Activated CD4-positive, alpha-beta T cell treated with anti-CD3 and anti-CD28 coated beads, Interleukin-2, amount 10 ng/mL, durations not matched to agents 7 days and 5 days (primary cell): ENCODE data around the gene MYL3. TPM values are rescaled to one million over a fixed set of nuclear protein-coding genes. Genes with fewer than 3 reads are reported as not detected.

Source experiments
- CTCF ChIA-PET: fragments of 350-600 bp; sonication (Branson Sonifier 250); formaldehyde crosslinking; loops from one replicate; lab custom pipeline; 2021; ENCODE audit warnings: antibody characterized with exemption; lab: Charles Lee
- POLR2A ChIA-PET: fragments of 350-600 bp; sonication (Branson Sonifier 250); formaldehyde crosslinking; loops from one replicate; lab custom pipeline; 2021; ENCODE audit warnings: antibody characterized with exemption; lab: Charles Lee
- DNase-seq: peaks from one replicate; pipeline ENCODE4 v3.0.0-alpha.2; 2020
- H3K27ac Mint-ChIP-seq: one replicate; pipeline ENCODE4 v1.8.0; 2021; ENCODE audit warnings: mild to moderate bottlenecking, moderate library complexity, mixed read lengths
- H3K27me3 Mint-ChIP-seq: one replicate; pipeline ENCODE4 v1.8.0; 2021; ENCODE audit warnings: mixed read lengths
- H3K36me3 Mint-ChIP-seq: one replicate; pipeline ENCODE4 v1.8.0; 2021; ENCODE audit warnings: low read depth, mixed read lengths
- H3K4me1 Mint-ChIP-seq: one replicate; pipeline ENCODE4 v1.8.0; 2021; ENCODE audit warnings: mixed read lengths
- H3K4me3 Mint-ChIP-seq: one replicate; pipeline ENCODE4 v1.8.0; 2021; ENCODE audit warnings: mild to moderate bottlenecking, moderate library complexity, mixed read lengths
- H3K9me3 Mint-ChIP-seq: one replicate; pipeline ENCODE4 v1.8.0; 2021; ENCODE audit warnings: mixed read lengths
- total RNA-seq, 2 experiments: library from RNA; stranded (reverse); gene quantifications; one replicate each; pipeline ENCODE4 v1.2.3, GENCODE V29; 2021

MYL3 gene
- total RNA-seq, 2 experiments from 2014 or later = not detected

GRCh38 chr3:46897031-46897430 is 33.8 kb upstream of the MYL3 start:
- Mint-ChIP-seq H3K4me1 (peaks cover 15% of the 10 kb centered on the region), H3K27me3 (peaks cover 45% of the 10 kb centered on the region), H3K27ac (no peak overlapping the region), H3K36me3 (no peaks in the 10 kb centered on the region), H3K9me3 (no peaks in the 10 kb centered on the region), H3K4me3 (no peak overlapping the region)
- ChIA-PET CTCF (no interaction called here), POLR2A (no interaction called here)
- DNase-seq = no peak

GRCh38 chr3:46896386-46896785 is 33.1 kb upstream of the MYL3 start:
- H3K36me3 Mint-ChIP-seq = no peaks in the 10 kb centered on the region
- peaks cover 18% of the 10 kb centered on the region for H3K4me1 Mint-ChIP-seq
- POLR2A ChIA-PET = no interaction called here
- H3K27ac Mint-ChIP-seq = no peak overlapping the region
- no peak for DNase-seq
- peaks cover 50% of the 10 kb centered on the region for H3K27me3 Mint-ChIP-seq
- H3K4me3 Mint-ChIP-seq = no peak overlapping the region
- CTCF ChIA-PET = interaction anchor here (2.0 kb wide), 1 partner anchor 18 kb away, joined by 7 read pairs; no protein-coding TSS in a partner anchor
- H3K9me3 Mint-ChIP-seq = no peaks in the 10 kb centered on the region

- Mint-ChIP-seq H3K27ac (no peak overlapping the region), H3K4me3 (no peak overlapping the region), H3K4me1 (peaks cover 18% of the 10 kb centered on the region), H3K9me3 (no peaks in the 10 kb centered on the region), H3K27me3 (peaks cover 55% of the 10 kb centered on the region), H3K36me3 (no peaks in the 10 kb centered on the region)
- ChIA-PET POLR2A (no interaction called here), CTCF (interaction anchor here (1.0 to 2.1 kb wide), 5 partner anchors 14 to 210 kb away, joined by 3 to 10 read pairs (median 6); no protein-coding TSS in a partner anchor)
- no peak for DNase-seq
Measured at GRCh38 chr3:46895761-46896160, 32.5 kb upstream of the MYL3 start.

GRCh38 chr3:46895204-46895660 is 32.0 kb upstream of the MYL3 start:
- ChIA-PET POLR2A (no interaction called here), CTCF (interaction anchor here (0.7 to 2.1 kb wide), 8 partner anchors 14 to 454 kb away, joined by 3 to 10 read pairs (median 5); no protein-coding TSS in a partner anchor)
- H3K27me3 Mint-ChIP-seq = peaks cover 55% of the 10 kb centered on the region
- H3K4me3 Mint-ChIP-seq = no peak overlapping the region
- peaks cover 18% of the 10 kb centered on the region for H3K4me1 Mint-ChIP-seq
- peak; percentile 79 for DNase-seq
- H3K9me3 Mint-ChIP-seq = no peaks in the 10 kb centered on the region
- H3K36me3 Mint-ChIP-seq = no peaks in the 10 kb centered on the region
- H3K27ac Mint-ChIP-seq = no peak overlapping the region

- H3K4me3 Mint-ChIP-seq = no peak overlapping the region
- no peaks in the 10 kb centered on the region for H3K36me3 Mint-ChIP-seq
- no peaks in the 10 kb centered on the region for H3K9me3 Mint-ChIP-seq
- peaks cover 18% of the 10 kb centered on the region for H3K4me1 Mint-ChIP-seq
- no peak overlapping the region for H3K27ac Mint-ChIP-seq
- POLR2A ChIA-PET = no interaction called here
- H3K27me3 Mint-ChIP-seq = peaks cover 62% of the 10 kb centered on the region
- CTCF ChIA-PET = interaction anchor here (0.9 to 2.1 kb wide), 2 partner anchors 15 to 186 kb away, joined by 3 to 10 read pairs; no protein-coding TSS in a partner anchor
- DNase-seq = no peak
Measured at GRCh38 chr3:46894256-46894655, 31.0 kb upstream of the MYL3 start.

DNA sequence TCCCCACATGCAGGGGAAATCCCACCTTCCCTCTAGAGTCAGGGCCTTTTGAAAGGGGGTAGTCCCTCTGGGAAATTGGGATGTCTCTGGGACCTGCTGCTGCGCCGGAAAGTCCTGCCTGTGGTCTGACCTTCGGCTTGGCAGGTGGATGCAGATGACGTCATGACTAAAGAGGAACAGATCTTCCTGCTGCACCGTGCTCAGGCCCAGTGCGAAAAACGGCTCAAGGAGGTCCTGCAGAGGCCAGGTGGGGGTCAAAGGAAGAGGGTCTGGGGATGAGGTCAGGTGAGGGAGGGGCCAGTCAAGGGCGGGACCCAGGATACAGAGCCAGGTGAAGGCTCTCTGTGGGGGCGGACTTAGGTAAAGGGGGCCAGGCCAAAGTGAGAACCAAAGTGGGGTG is 30.5 kb upstream of the MYL3 start:
- DNase-seq = no peak
- CTCF ChIA-PET = interaction anchor here (1.3 to 2.1 kb wide), 2 partner anchors 9 to 16 kb away, joined by 3 to 10 read pairs; no protein-coding TSS in a partner anchor
- H3K4me1 Mint-ChIP-seq = peaks cover 16% of the 10 kb centered on the region
- no peaks in the 10 kb centered on the region for H3K36me3 Mint-ChIP-seq
- no peaks in the 10 kb centered on the region for H3K9me3 Mint-ChIP-seq
- H3K27ac Mint-ChIP-seq = no peak overlapping the region
- no peak overlapping the region for H3K4me3 Mint-ChIP-seq
- peaks cover 59% of the 10 kb centered on the region for H3K27me3 Mint-ChIP-seq
- POLR2A ChIA-PET = no interaction called here

DNA sequence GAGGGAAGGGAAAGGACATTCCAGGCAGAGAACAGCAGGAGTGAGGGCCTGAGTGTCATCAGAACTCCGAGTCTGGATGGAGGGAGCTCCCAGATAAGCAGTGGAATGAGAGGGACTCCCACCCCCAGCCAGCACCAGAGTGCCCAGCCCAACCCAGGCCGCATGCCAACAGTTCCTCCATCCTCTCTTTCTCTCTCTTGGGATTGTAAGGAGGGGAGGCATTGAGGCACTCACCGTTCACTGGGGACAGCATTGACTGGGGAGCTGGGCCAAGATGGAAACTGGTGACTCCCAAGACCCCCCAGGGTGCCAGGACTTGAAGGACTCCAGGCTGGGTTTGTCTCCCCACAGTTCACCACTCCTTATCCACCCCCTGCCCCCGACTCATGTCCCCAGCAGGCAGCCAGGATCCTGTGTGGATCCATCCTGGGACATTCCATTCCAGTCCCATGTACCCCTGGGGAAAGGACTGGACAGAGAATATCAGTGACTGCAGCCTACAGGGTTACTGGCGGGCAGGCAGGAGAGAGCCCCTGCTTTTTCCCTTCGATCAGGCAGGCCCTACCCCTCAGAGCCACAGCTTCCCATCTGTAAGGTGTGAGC is 30.0 kb upstream of the MYL3 start:
- no peaks in the 10 kb centered on the region for H3K36me3 Mint-ChIP-seq

DNA sequence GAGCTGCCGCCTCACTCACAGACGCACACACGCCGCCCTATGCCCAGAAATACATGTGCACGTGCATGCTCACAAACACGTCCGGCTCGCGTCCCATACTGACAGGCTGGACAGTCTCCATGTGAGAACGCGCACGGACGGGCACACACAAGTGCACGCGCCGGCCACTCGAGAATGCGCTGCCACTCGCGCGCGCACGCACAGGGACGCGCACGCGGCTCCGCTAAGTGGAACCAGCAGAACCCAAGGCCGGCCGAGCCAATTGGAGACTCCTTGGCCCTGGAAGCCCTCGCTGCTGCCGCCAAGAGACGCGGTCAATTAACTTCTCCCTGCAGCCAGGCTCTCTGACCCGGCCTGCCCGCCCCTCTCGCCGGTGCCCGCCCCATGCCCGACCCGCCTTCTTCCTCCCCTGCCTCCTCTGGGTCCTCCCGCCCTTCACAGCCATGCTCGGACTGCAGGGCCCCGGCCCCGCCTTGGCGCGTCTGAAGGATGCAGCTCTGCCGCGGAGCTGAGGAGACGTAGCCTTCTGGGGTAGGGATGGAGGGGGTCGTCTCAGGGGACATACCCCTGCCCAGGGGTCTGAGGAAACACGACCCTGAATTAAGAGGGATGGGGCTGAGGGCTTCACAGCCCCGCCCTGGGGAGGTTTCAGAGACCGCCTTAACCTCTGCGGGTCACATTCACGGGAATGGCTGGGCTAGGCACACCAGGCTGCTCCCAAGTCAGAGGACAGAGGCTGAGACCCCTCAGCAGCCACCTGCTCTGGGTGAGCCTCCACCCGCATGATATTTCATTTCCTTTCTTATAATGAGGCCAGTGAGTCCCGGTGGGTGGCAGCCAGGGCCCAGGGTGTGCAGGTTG is 29.3 kb upstream of the MYL3 start:
- CTCF ChIA-PET = interaction anchor here (0.6 to 1.3 kb wide), 2 partner anchors 8 to 434 kb away, joined by 3 read pairs; no protein-coding TSS in a partner anchor
- Mint-ChIP-seq H3K36me3 (no peaks in the 10 kb centered on the region), H3K27me3 (peaks cover 52% of the 10 kb centered on the region), H3K4me1 (peaks cover 10% of the 10 kb centered on the region), H3K9me3 (no peaks in the 10 kb centered on the region), H3K27ac (no peak overlapping the region), H3K4me3 (peak overlapping the region; percentile 60)
- POLR2A ChIA-PET = no interaction called here
- DNase-seq = no peak

More for the DNA sequence above, 30.0 kb upstream of the MYL3 start:
- ChIA-PET POLR2A (no interaction called here), CTCF (interaction anchor here (0.6 to 1.3 kb wide), 2 partner anchors 9 to 433 kb away, joined by 3 read pairs; no protein-coding TSS in a partner anchor)
- Mint-ChIP-seq H3K4me1 (peaks cover 14% of the 10 kb centered on the region), H3K27ac (no peak overlapping the region), H3K9me3 (no peaks in the 10 kb centered on the region), H3K27me3 (peaks cover 56% of the 10 kb centered on the region), H3K4me3 (no peak overlapping the region)
- no peak for DNase-seq

DNA sequence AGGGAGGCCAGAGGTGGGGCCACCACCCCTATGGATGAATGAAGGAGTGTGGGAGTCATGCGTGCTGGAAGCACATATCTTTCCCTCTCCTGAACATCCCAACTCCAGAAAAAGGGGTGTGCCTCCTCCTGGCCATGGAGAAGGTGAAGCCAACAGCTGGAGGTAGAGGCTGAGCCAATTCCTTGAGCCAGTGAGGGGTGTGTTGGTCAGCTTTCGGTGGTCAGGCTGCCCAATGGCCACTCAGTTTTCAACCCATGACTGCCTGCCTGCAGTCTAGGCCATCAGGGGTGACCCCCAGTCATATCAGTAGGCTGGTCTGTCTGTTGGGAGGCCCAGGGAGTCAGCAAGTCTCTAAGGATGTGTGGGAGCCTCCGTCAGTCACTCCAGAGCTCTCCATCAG is 27.9 kb upstream of the MYL3 start:
- Mint-ChIP-seq H3K36me3 (no peaks in the 10 kb centered on the region), H3K4me3 (no peak overlapping the region), H3K27me3 (peaks cover 49% of the 10 kb centered on the region), H3K4me1 (peaks cover 10% of the 10 kb centered on the region), H3K9me3 (no peaks in the 10 kb centered on the region), H3K27ac (no peak overlapping the region)
- ChIA-PET POLR2A (no interaction called here), CTCF (no interaction called here)
- no peak for DNase-seq

GRCh38 chr3:46890132-46890531 is 26.9 kb upstream of the MYL3 start:
- no peak overlapping the region for H3K27ac Mint-ChIP-seq
- no peak for DNase-seq
- H3K36me3 Mint-ChIP-seq = no peaks in the 10 kb centered on the region
- H3K9me3 Mint-ChIP-seq = no peaks in the 10 kb centered on the region
- CTCF ChIA-PET = interaction anchor here (0.6 to 1.3 kb wide), 2 partner anchors 10 to 339 kb away, joined by 3 to 4 read pairs; no protein-coding TSS in a partner anchor
- no peak overlapping the region for H3K4me3 Mint-ChIP-seq
- H3K27me3 Mint-ChIP-seq = peaks cover 50% of the 10 kb centered on the region
- POLR2A ChIA-PET = no interaction called here
- peaks cover 10% of the 10 kb centered on the region for H3K4me1 Mint-ChIP-seq

- Mint-ChIP-seq H3K4me1 (peaks cover 10% of the 10 kb centered on the region), H3K27me3 (peaks cover 54% of the 10 kb centered on the region), H3K36me3 (no peaks in the 10 kb centered on the region), H3K4me3 (no peak overlapping the region), H3K27ac (no peak overlapping the region), H3K9me3 (no peaks in the 10 kb centered on the region)
- ChIA-PET POLR2A (no interaction called here), CTCF (interaction anchor here (0.6 to 1.3 kb wide), 2 partner anchors 10 to 338 kb away, joined by 3 to 4 read pairs; no protein-coding TSS in a partner anchor)
- no peak for DNase-seq
Measured at GRCh38 chr3:46889381-46890110, 26.3 kb upstream of the MYL3 start.

DNA sequence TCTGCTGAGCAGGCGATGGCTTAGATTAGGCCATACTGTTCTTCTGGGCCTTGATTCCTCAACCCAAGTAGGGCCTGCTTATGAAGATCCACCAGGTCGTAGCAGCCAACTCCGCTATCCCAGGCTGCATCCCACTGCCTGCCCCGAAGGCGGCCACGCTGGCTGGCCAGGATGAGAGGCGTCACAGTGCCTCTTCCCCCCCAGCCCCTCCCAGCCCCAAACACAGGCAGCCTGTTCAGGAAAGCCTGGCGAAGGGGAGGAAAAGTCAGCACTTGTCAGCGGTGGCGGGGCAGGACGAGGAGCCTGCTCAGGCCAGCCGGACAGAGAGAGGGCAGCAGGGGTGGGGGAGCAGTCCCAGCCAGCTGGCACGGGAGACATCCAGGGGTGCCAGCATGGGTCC is 25.5 kb upstream of the MYL3 start:
- H3K27ac Mint-ChIP-seq = no peak overlapping the region
- H3K4me3 Mint-ChIP-seq = no peak overlapping the region
- DNase-seq = no peak
- H3K36me3 Mint-ChIP-seq = no peaks in the 10 kb centered on the region
- peaks cover 57% of the 10 kb centered on the region for H3K27me3 Mint-ChIP-seq
- peaks cover 10% of the 10 kb centered on the region for H3K4me1 Mint-ChIP-seq
- H3K9me3 Mint-ChIP-seq = no peaks in the 10 kb centered on the region
- POLR2A ChIA-PET = no interaction called here
- CTCF ChIA-PET = no interaction called here
